ENCODE measurements around the gene TTC39A. TPM values are rescaled to one million over a fixed set of nuclear protein-coding genes. Genes with fewer than 3 reads are reported as not detected.

Gene TTC39A
- total and polyA plus RNA-seq, 11 donors = 8.4 to 29.2 (median 23.2) TPM

DNA sequence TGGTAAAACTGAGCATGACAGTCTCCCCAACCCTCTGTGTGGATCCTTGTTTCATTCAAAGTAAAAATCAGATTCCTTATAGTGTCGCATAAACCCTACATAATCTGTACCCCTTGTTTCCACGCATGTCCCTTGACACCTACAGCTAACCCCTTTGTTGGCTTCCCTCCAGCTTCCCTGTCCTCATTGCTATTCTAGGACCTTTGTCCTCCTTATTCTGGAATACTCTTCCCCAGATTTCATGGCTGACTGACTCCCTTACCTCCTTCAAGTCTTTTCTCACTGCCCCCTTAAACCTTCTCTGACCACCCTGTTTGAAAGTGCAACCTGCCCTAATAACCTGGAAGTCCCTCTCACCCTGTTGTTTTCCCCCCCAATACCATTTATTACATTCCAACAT lies 90.3 kb downstream of the TTC39A start:
- H3K27me3 ChIP-seq = no peaks in the 10 kb centered on the region

DNA sequence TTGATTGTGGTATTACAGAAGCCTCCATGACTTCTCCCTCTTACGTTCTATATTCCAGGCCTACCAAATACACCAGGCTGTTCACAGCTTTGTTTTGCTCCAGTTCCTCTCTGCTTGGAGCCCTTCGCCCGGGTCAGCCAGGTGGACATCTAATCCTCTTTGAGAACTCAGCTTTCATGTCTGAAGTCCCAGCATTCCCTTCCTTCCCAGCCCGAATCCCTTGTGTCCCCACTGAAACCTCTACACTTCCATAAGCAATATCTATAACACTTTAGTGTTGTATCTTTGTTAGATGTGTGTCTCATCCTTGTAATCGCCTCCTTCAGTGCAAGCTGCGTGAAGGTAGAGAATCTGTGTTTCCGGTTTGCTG lies 92.3 kb downstream of the TTC39A start:
- Histone ChIP-seq H3K9me3 (no peaks in the 10 kb centered on the region), H3K27me3 (no peaks in the 10 kb centered on the region), H3K36me3 (no peaks in the 10 kb centered on the region), H3K27ac (peak overlapping the region in 10 of 12 donors; percentile 90 to 98 (median 96)), H3K4me1 (peaks cover 0 to 64% (median 54%) of the 10 kb centered on the region in 12 donors), H3K4me3 (peak overlapping the region; percentile 1 to 99 (median 94))
- DNase-seq (no peak), ATAC-seq (no peak)
- intact Hi-C loops (cut with DNase I) = loop anchor here in 6 of 10 donors (5.0 to 10.0 kb wide), 5 partner anchors 57 to 277 kb away; partner anchors contain the start of genes CDKN2C (in 1 of the 6) and EPS15 (in 1 of the 6)
- no peak for TF ChIP-seq POLR2A (IDR thresholded peaks at IDR 0.05)
- TF ChIP-seq, protein P1, sequence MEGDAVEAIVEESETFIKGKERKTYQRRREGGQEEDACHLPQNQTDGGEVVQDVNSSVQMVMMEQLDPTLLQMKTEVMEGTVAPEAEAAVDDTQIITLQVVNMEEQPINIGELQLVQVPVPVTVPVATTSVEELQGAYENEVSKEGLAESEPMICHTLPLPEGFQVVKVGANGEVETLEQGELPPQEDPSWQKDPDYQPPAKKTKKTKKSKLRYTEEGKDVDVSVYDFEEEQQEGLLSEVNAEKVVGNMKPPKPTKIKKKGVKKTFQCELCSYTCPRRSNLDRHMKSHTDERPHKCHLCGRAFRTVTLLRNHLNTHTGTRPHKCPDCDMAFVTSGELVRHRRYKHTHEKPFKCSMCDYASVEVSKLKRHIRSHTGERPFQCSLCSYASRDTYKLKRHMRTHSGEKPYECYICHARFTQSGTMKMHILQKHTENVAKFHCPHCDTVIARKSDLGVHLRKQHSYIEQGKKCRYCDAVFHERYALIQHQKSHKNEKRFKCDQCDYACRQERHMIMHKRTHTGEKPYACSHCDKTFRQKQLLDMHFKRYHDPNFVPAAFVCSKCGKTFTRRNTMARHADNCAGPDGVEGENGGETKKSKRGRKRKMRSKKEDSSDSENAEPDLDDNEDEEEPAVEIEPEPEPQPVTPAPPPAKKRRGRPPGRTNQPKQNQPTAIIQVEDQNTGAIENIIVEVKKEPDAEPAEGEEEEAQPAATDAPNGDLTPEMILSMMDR (IDR thresholded peaks at IDR 0.05) = no peak
- 9 to 16% (median 10%) methylated on average over 7 of the region's 7 CpGs for WGBS, 4 donors

More for the DNA sequence above, 90.3 kb downstream of the TTC39A start:
- no peaks in the 10 kb centered on the region for H3K36me3 ChIP-seq
- no peak overlapping the region for H3K4me3 ChIP-seq
- peak overlapping the region in 9 of 12 donors; percentile 17 to 59 (median 38) for H3K27ac ChIP-seq
- H3K9me3 ChIP-seq = no peaks in the 10 kb centered on the region
- no peak for ATAC-seq
- intact Hi-C loops (cut with DNase I) = no loop called here
- TF ChIP-seq, protein P1 (IDR thresholded peaks at IDR 0.05) = no peak
- TF ChIP-seq POLR2A (IDR thresholded peaks at IDR 0.05) = no peak
- DNase-seq = peak in 2 of 5 donors; percentile 26 to 47
- peaks cover 0 to 65% (median 48%) of the 10 kb centered on the region in 12 donors for H3K4me1 ChIP-seq
- WGBS, 4 donors = 33 to 44% (median 41%) methylated on average over 2 of the region's 2 CpGs

DNA sequence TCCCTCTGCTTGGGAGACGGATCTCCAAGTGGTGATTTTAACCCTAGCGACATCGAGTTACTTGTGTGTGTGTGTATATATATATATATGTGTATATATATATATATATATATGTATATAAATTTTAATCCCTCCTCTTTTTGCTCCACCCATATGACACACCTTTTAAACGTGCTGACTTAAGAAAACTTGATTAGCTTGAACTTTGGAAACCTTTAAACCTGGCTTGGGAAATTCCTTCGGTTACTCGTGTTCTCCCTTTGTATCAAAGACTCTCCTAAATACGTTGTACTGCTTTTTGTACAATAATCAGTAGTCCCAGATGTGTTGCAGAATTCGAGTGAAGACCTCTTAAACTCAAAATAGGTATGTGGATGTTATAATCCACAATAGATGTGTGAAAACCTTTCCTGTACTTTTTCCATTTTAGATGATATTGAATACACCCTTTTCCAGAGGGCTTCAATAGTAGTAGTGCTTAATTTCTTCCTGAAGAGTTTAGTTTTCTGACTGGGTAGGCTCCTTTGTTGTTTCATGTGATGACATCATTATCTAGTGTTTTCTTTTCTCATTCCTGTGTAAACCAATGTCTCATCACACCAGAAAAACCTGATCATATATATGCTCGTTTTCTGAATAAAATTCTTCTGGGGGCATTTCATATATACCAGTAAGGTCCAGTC lies 92.9 kb downstream of the TTC39A start:
- peaks cover 0 to 59% (median 50%) of the 10 kb centered on the region in 12 donors for H3K4me1 ChIP-seq
- H3K4me3 ChIP-seq = peak overlapping the region; percentile 76 to 99 (median 94)
- ATAC-seq = no peak
- no peaks in the 10 kb centered on the region for H3K9me3 ChIP-seq
- intact Hi-C loops (cut with DNase I) = loop anchor here in 6 of 10 donors (1.0 to 10.0 kb wide), 7 partner anchors 57 to 277 kb away; partner anchors contain the start of genes CDKN2C (in 1 of the 6) and EPS15 (in 1 of the 6)
- peak overlapping the region; percentile 90 to 98 (median 96) for H3K27ac ChIP-seq
- H3K36me3 ChIP-seq = no peaks in the 10 kb centered on the region
- WGBS, 4 donors = 3 to 4% (median 3%) methylated on average over 9 of the region's 9 CpGs
- no peaks in the 10 kb centered on the region for H3K27me3 ChIP-seq
- no peak for TF ChIP-seq POLR2A (IDR thresholded peaks at IDR 0.05)
- TF ChIP-seq, protein P1 (IDR thresholded peaks at IDR 0.05) = no peak
- no peak for DNase-seq

Other genes with a start within 250 kb of the TTC39A start
- not detected for gene C1orf185, start 228.3 kb downstream of the TTC39A start, total RNA-seq
- not detected for gene C1orf185, start 228.3 kb downstream of the TTC39A start, polyA plus RNA-seq
- gene RNF11, start 94.3 kb downstream of the TTC39A start, total RNA-seq = 100 to 1,000 TPM in 7 of 9 donors, 10 to 100 TPM in 2; 77.3 to 139 (median 107) TPM
- 100 to 1,000 TPM in 1 of 2 donors, 10 to 100 TPM in 1; 42.4 to 143 TPM for gene RNF11, start 94.3 kb downstream of the TTC39A start, polyA plus RNA-seq
- gene EPS15, start 188.7 kb upstream of the TTC39A start, total RNA-seq = 10 to 100 TPM; 48.4 to 80.6 (median 72.8) TPM
- gene EPS15, start 188.7 kb upstream of the TTC39A start, polyA plus RNA-seq = 10 to 100 TPM; 19.9 to 21.8 TPM